EH (cell line): ENCODE data around the gene HRAS.
A peak's percentile ranks its signal among the peaks of the same experiment; 100 is the strongest.

Experiments used
- DNase-seq: peaks from one replicate; pipeline ENCODE4 v3.0.0-alpha.2; 2015; ENCODE audit warnings: low read depth

HRAS gene

GRCh38 chr11:553083-553987, 18.0 kb upstream of the HRAS start:
- no peak for DNase-seq

- no peak for DNase-seq
These were observed 16.2 kb upstream of the HRAS start for GRCh38 chr11:551596-551995.

- DNase-seq: no peak
These were observed 15.8 kb upstream of the HRAS start for GRCh38 chr11:551131-551530.

- no peak for DNase-seq
These were observed 15.3 kb upstream of the HRAS start for GRCh38 chr11:550746-551085.

GRCh38 chr11:550021-550745, 14.8 kb upstream of the HRAS start:
- no peak for DNase-seq

GRCh38 chr11:548700-549603, 13.6 kb upstream of the HRAS start:
- DNase-seq: no peak

- no peak for DNase-seq
These were observed 9.8 kb upstream of the HRAS start for GRCh38 chr11:545171-545570.

- no peak for DNase-seq
These were observed 9.4 kb upstream of the HRAS start for GRCh38 chr11:544817-545166.

GRCh38 chr11:541433-541885, 6.1 kb upstream of the HRAS start:
- DNase-seq: no peak

GRCh38 chr11:540583-541432, 5.4 kb upstream of the HRAS start:
- DNase-seq: no peak

- no peak for DNase-seq
These were observed 4.7 kb upstream of the HRAS start for GRCh38 chr11:539971-540481.

- DNase-seq: no peak
These were observed 3.2 kb upstream of the HRAS start for GRCh38 chr11:538431-539051.

GRCh38 chr11:537622-538430, 2.5 kb upstream of the HRAS start:
- DNase-seq: no peak

- DNase-seq: peak; percentile 90
These were observed 1.7 kb upstream of the HRAS start, which contains the start of gene LRRC56 for GRCh38 chr11:536841-537621. Gene LRRC56 (plus strand): TSS chr11:537527. CDS start chr11:540685, 3,158 bp downstream.

GRCh38 chr11:535210-535518, 212 bp downstream of the HRAS start:
- no peak for DNase-seq

- DNase-seq: peak; percentile 23
These were observed 773 bp downstream of the HRAS start for GRCh38 chr11:534396-535209.

- DNase-seq: no peak
These were observed 1.6 kb downstream of the HRAS start for GRCh38 chr11:533586-534395.
